Stomach (tissue), 9 donors: Measurements from ENCODE around the gene CFAP20DC. TPM values are rescaled to one million over a fixed set of nuclear protein-coding genes. Genes with fewer than 3 reads are reported as not detected.

Source experiments
- DNase-seq, 2 donors: peaks; one replicate each; pipeline versions ENCODE4 v3.0.0 to v3.0.0-alpha.2; 2013 to 2019
- H3K27ac ChIP-seq, 5 donors: fragments of 200-600 bp in 4 of 5; sonication (generic) in 4 of 5; one replicate each; pipeline ENCODE4 v1.5.1; 2013 to 2019; ENCODE audit warnings: mild to moderate bottlenecking in 1 of 5, moderate library complexity in 1 of 5
- H3K27me3 ChIP-seq, 3 donors: fragments of 200-600 bp; sonication (generic); one replicate each; pipeline ENCODE4 v1.5.1; 2017 to 2019; ENCODE audit warnings: mixed run types in 1 of 3
- H3K36me3 ChIP-seq, 4 donors: fragments of 200-600 bp; sonication (generic); 1 replicate in 3 of 4; 2 replicates in 1 of 4; pipeline ENCODE4 v1.5.1; 2016 to 2019
- H3K4me1 ChIP-seq, 4 donors: fragments of 200-600 bp; sonication (generic); one replicate each; pipeline ENCODE4 v1.5.1; 2016 to 2019
- H3K4me3 ChIP-seq, 4 donors: fragments of 200-600 bp; sonication (generic) in 3 of 4; one replicate each; pipeline ENCODE4 v1.5.1; 2016 to 2019; ENCODE audit warnings: mild to moderate bottlenecking in 1 of 4
- H3K9me3 ChIP-seq, 4 donors: fragments of 200-600 bp; sonication (generic); one replicate each; pipeline ENCODE4 v1.5.1; 2016 to 2019
- CTCF ChIP-seq, 7 experiments: fragments of 450-650 bp in 4 of 7; fragments of 200-600 bp in 3 of 7; sonication (generic) in 3 of 7; IDR thresholded peaks; one replicate each; pipeline ENCODE4 v1.5.1; 2016 to 2019; ENCODE audit warnings: antibody characterized with exemption in 7 of 7, control low read depth in 2 of 7, mild to moderate bottlenecking in 1 of 7
- EP300 ChIP-seq: sonication (generic); formaldehyde crosslinking; IDR thresholded peaks from one replicate; pipeline ENCODE4 v1.6.1; 2017; ENCODE audit warnings: antibody characterized with exemption
- POLR2A ChIP-seq, 4 donors: fragments of 450-650 bp; IDR thresholded peaks; one replicate each; pipeline ENCODE4 v1.6.1; 2016; ENCODE audit warnings: antibody characterized with exemption in 4 of 4, control low read depth in 2 of 4, mild to moderate bottlenecking in 1 of 4, moderate library complexity in 1 of 4
- POLR2AphosphoS5 ChIP-seq, 3 donors: sonication (generic); formaldehyde crosslinking; IDR thresholded peaks; one replicate each; pipeline ENCODE4 v1.6.1; 2016; ENCODE audit warnings: antibody characterized with exemption in 3 of 3
- WGBS, 5 donors: extraction: QIAGEN DNeasy Blood & Tissue Kit in 3 of 5; methylation state at CpG; one replicate each; pipeline versions ENCODE4 v1.1.5 to v1.1.7; 2013 to 2018; 5-methylcytosine and 5-hydroxymethylcytosine counted together
- intact Hi-C: fragments of 100-400 bp; cut with DNase I; formaldehyde crosslinking; loops from one replicate; pipeline ENCODE4 v1.15.1; 2023; ENCODE audit warnings: low total_unique reads
- polyA plus RNA-seq, 3 donors: library from polyadenylated mRNA; stranded (reverse); fragments of 200-250 nt; gene quantifications; one replicate each; pipeline ENCODE4 v1.2.3, GENCODE V29; 2013
- total RNA-seq, 5 donors: library from RNA; depleted of rRNA; stranded (reverse); fragments of >200 nt; gene quantifications; one replicate each; pipeline versions ENCODE4 v1.1.0 to v1.2.3, GENCODE V29; 2014 to 2016
- donor health status: healthy with polysubstance abuse.
- donor health status: Bipolar disorder and iron deficiency.
- donor health status: healthy.

Gene CFAP20DC
- total and polyA plus RNA-seq, 8 donors, result 0.81 to 2.0 (median 1.00) TPM; not detected in 4

GRCh38 chr3:58728723-58729122 is 321.1 kb downstream of the CFAP20DC start:
- Histone ChIP-seq H3K27ac (no peak overlapping the region), H3K4me1 (peaks cover 0 to 11% (median 5%) of the 10 kb centered on the region in 4 donors), H3K36me3 (no peaks in the 10 kb centered on the region), H3K27me3 (no peaks in the 10 kb centered on the region), H3K4me3 (no peak overlapping the region), H3K9me3 (no peaks in the 10 kb centered on the region)
- 94 to 100% (median 100%) methylated on average over 1 of the region's 1 CpG for WGBS, 5 donors
- no peak for DNase-seq
- no peak for TF ChIP-seq POLR2AphosphoS5 (IDR thresholded peaks at IDR 0.05)
- no peak for TF ChIP-seq EP300
- TF ChIP-seq POLR2A (IDR thresholded peaks at IDR 0.05), result no peak
- no peak for TF ChIP-seq CTCF (IDR thresholded peaks at IDR 0.05)
- intact Hi-C loops, result no loop called here

GRCh38 chr3:58725326-58725853 is 324.4 kb downstream of the CFAP20DC start:
- WGBS, 5 donors, result 51 to 81% (median 56%) methylated on average over 7 of the region's 7 CpGs
- Histone ChIP-seq H3K4me3 (no peak overlapping the region), H3K36me3 (no peaks in the 10 kb centered on the region), H3K9me3 (no peaks in the 10 kb centered on the region), H3K4me1 (peaks cover 5 to 39% (median 18%) of the 10 kb centered on the region in 4 donors), H3K27ac (peak overlapping the region in 1 of 5 donors; percentile 58), H3K27me3 (no peaks in the 10 kb centered on the region)
- TF ChIP-seq POLR2AphosphoS5 (IDR thresholded peaks at IDR 0.05) (no peak), EP300 (no peak), CTCF (IDR thresholded peaks at IDR 0.05) (no peak), POLR2A (IDR thresholded peaks at IDR 0.05) (no peak)
- DNase-seq, result peak in 1 of 2 donors; percentile 36
- intact Hi-C loops, result no loop called here

- TF ChIP-seq EP300, result no peak
- peak in 1 of 3 donors; percentile 31 for TF ChIP-seq POLR2AphosphoS5 (IDR thresholded peaks at IDR 0.05)
- no peaks in the 10 kb centered on the region for H3K36me3 ChIP-seq
- no peaks in the 10 kb centered on the region for H3K9me3 ChIP-seq
- H3K27me3 ChIP-seq, result no peaks in the 10 kb centered on the region
- H3K4me3 ChIP-seq, result no peak overlapping the region
- H3K27ac ChIP-seq, result peak overlapping the region in 1 of 5 donors; percentile 58
- DNase-seq, result peak; percentile 37 to 61
- WGBS, 5 donors, result 35 to 64% (median 48%) methylated on average over 11 of the region's 11 CpGs
- peaks cover 5 to 42% (median 18%) of the 10 kb centered on the region in 4 donors for H3K4me1 ChIP-seq
- intact Hi-C loops, result no loop called here
Observed at GRCh38 chr3:58724336-58724735, 325.5 kb downstream of the CFAP20DC start.

GRCh38 chr3:58723173-58723572 is 326.7 kb downstream of the CFAP20DC start:
- H3K9me3 ChIP-seq, result no peaks in the 10 kb centered on the region
- no peaks in the 10 kb centered on the region for H3K36me3 ChIP-seq
- peaks cover 5 to 42% (median 18%) of the 10 kb centered on the region in 4 donors for H3K4me1 ChIP-seq
- no peak overlapping the region for H3K27ac ChIP-seq
- intact Hi-C loops, result no loop called here
- TF ChIP-seq EP300 (no peak), CTCF (IDR thresholded peaks at IDR 0.05) (no peak), POLR2AphosphoS5 (IDR thresholded peaks at IDR 0.05) (no peak), POLR2A (IDR thresholded peaks at IDR 0.05) (no peak)
- H3K27me3 ChIP-seq, result no peaks in the 10 kb centered on the region
- DNase-seq, result no peak
- 54 to 62% (median 57%) methylated on average over 3 of the region's 3 CpGs for WGBS, 5 donors
- H3K4me3 ChIP-seq, result no peak overlapping the region

GRCh38 chr3:58722561-58722960 is 327.3 kb downstream of the CFAP20DC start:
- Histone ChIP-seq H3K27me3 (no peaks in the 10 kb centered on the region), H3K9me3 (no peaks in the 10 kb centered on the region), H3K4me3 (no peak overlapping the region), H3K36me3 (no peaks in the 10 kb centered on the region), H3K4me1 (peaks cover 5 to 42% (median 18%) of the 10 kb centered on the region in 4 donors), H3K27ac (no peak overlapping the region)
- peak in 1 of 2 donors; percentile 29 for DNase-seq
- TF ChIP-seq POLR2A (IDR thresholded peaks at IDR 0.05), result no peak
- no peak for TF ChIP-seq CTCF (IDR thresholded peaks at IDR 0.05)
- no peak for TF ChIP-seq POLR2AphosphoS5 (IDR thresholded peaks at IDR 0.05)
- TF ChIP-seq EP300, result no peak
- intact Hi-C loops, result no loop called here
- 42 to 63% (median 52%) methylated on average over 4 of the region's 4 CpGs for WGBS, 5 donors
